ENCODE results near the gene MFN2.

MFN2 gene

GRCh38 chr1:11940260-11940921, 39.9 kb upstream of the MFN2 start:
- Histone ChIP-seq H3K4me1 (ENCODE audit: insufficient read depth, low read length) (no peaks in the 10 kb centered on the region; the same call in 1 of the 2 replicates), H3K79me2 (ENCODE audit: insufficient read depth, low read length) (no peaks in the 10 kb centered on the region)

GRCh38 chr1:11942280-11942679, 38.0 kb upstream of the MFN2 start:
- no peak for TF ChIP-seq CTCF (IDR thresholded peaks at IDR 0.05; ENCODE audit: borderline replicate concordance, extremely low read depth, low read length, poor library complexity, severe bottlenecking)
- TF ChIP-seq EZH2 (IDR thresholded peaks at IDR 0.05; ENCODE audit: borderline replicate concordance, low read depth, low read length, severe bottlenecking) = no peak

More at GRCh38 chr1:11940260-11940921, 39.9 kb upstream of the MFN2 start:
- ATAC-seq (ENCODE audit: insufficient read depth, low read depth) (no peak), DNase-seq (no peak)
- Histone ChIP-seq H2AFZ (ENCODE audit: low read depth, low read length) (no peak overlapping the region), H3K27me3 (ENCODE audit: insufficient read depth, low read length, poor library complexity) (no peaks in the 10 kb centered on the region), H3K4me3 (ENCODE audit: low read depth in 1 of 2, low read length in 2 of 2) (no peak overlapping the region), H3K9ac (ENCODE audit: low read depth, low read length) (no peak overlapping the region), H3K9me3 (ENCODE audit: insufficient read depth, low read length, severe bottlenecking) (no peaks in the 10 kb centered on the region), H3K27ac (ENCODE audit: low read length) (no peak overlapping the region), H3K36me3 (ENCODE audit: insufficient read depth, low read length) (no peaks in the 10 kb centered on the region), H3K4me2 (ENCODE audit: insufficient read depth, low read length) (no peak overlapping the region), H4K20me1 (ENCODE audit: insufficient read depth, low read length) (no peaks in the 10 kb centered on the region)
- no peak for TF ChIP-seq EZH2 (IDR thresholded peaks at IDR 0.05; ENCODE audit: borderline replicate concordance, low read depth, low read length, severe bottlenecking)

GRCh38 chr1:11943619-11944018, 36.6 kb upstream of the MFN2 start:
- no peak overlapping the region for H3K27ac ChIP-seq (ENCODE audit: low read length)
- no peaks in the 10 kb centered on the region for H4K20me1 ChIP-seq (ENCODE audit: insufficient read depth, low read length)
- H3K4me2 ChIP-seq (ENCODE audit: insufficient read depth, low read length) = no peak overlapping the region
- no peaks in the 10 kb centered on the region for H3K79me2 ChIP-seq (ENCODE audit: insufficient read depth, low read length)
- H3K4me3 ChIP-seq (ENCODE audit: low read depth in 1 of 2, low read length in 2 of 2) = no peak overlapping the region
- H3K9ac ChIP-seq (ENCODE audit: low read depth, low read length) = no peak overlapping the region
- H3K9me3 ChIP-seq (ENCODE audit: insufficient read depth, low read length, severe bottlenecking) = no peaks in the 10 kb centered on the region
- no peak for DNase-seq
- no peaks in the 10 kb centered on the region for H3K27me3 ChIP-seq (ENCODE audit: insufficient read depth, low read length, poor library complexity)
- TF ChIP-seq CTCF (IDR thresholded peaks at IDR 0.05; ENCODE audit: borderline replicate concordance, extremely low read depth, low read length, poor library complexity, severe bottlenecking) = no peak
- H2AFZ ChIP-seq (ENCODE audit: low read depth, low read length) = no peak overlapping the region
- no peaks in the 10 kb centered on the region for H3K4me1 ChIP-seq (ENCODE audit: insufficient read depth, low read length)
- ATAC-seq (ENCODE audit: insufficient read depth, low read depth) = no peak
- H3K36me3 ChIP-seq (ENCODE audit: insufficient read depth, low read length) = no peaks in the 10 kb centered on the region

More at GRCh38 chr1:11942280-11942679, 38.0 kb upstream of the MFN2 start:
- no peaks in the 10 kb centered on the region for H3K79me2 ChIP-seq (ENCODE audit: insufficient read depth, low read length)
- DNase-seq = no peak
- H3K27me3 ChIP-seq (ENCODE audit: insufficient read depth, low read length, poor library complexity) = no peaks in the 10 kb centered on the region
- no peaks in the 10 kb centered on the region for H3K9me3 ChIP-seq (ENCODE audit: insufficient read depth, low read length, severe bottlenecking)
- no peak for ATAC-seq (ENCODE audit: insufficient read depth, low read depth)
- no peaks in the 10 kb centered on the region for H3K4me1 ChIP-seq (ENCODE audit: insufficient read depth, low read length)
- H3K27ac ChIP-seq (ENCODE audit: low read length) = no peak overlapping the region
- H3K9ac ChIP-seq (ENCODE audit: low read depth, low read length) = no peak overlapping the region
- H2AFZ ChIP-seq (ENCODE audit: low read depth, low read length) = no peak overlapping the region
- no peak overlapping the region for H3K4me2 ChIP-seq (ENCODE audit: insufficient read depth, low read length)
- no peak overlapping the region for H3K4me3 ChIP-seq (ENCODE audit: low read depth in 1 of 2, low read length in 2 of 2)
- no peaks in the 10 kb centered on the region for H4K20me1 ChIP-seq (ENCODE audit: insufficient read depth, low read length)
- H3K36me3 ChIP-seq (ENCODE audit: insufficient read depth, low read length) = no peaks in the 10 kb centered on the region

GRCh38 chr1:11944358-11944931, 35.8 kb upstream of the MFN2 start:
- Histone ChIP-seq H3K4me1 (ENCODE audit: insufficient read depth, low read length) (no peaks in the 10 kb centered on the region), H3K4me2 (ENCODE audit: insufficient read depth, low read length) (no peak overlapping the region), H4K20me1 (ENCODE audit: insufficient read depth, low read length) (no peaks in the 10 kb centered on the region), H3K36me3 (ENCODE audit: insufficient read depth, low read length) (no peaks in the 10 kb centered on the region), H3K9ac (ENCODE audit: low read depth, low read length) (no peak overlapping the region), H3K27ac (ENCODE audit: low read length) (no peak overlapping the region), H2AFZ (ENCODE audit: low read depth, low read length) (no peak overlapping the region), H3K9me3 (ENCODE audit: insufficient read depth, low read length, severe bottlenecking) (no peaks in the 10 kb centered on the region), H3K27me3 (ENCODE audit: insufficient read depth, low read length, poor library complexity) (no peaks in the 10 kb centered on the region), H3K79me2 (ENCODE audit: insufficient read depth, low read length) (no peaks in the 10 kb centered on the region), H3K4me3 (ENCODE audit: low read depth in 1 of 2, low read length in 2 of 2) (no peak overlapping the region)
- ATAC-seq (ENCODE audit: insufficient read depth, low read depth) (no peak), DNase-seq (no peak)
- TF ChIP-seq EZH2 (IDR thresholded peaks at IDR 0.05; ENCODE audit: borderline replicate concordance, low read depth, low read length, severe bottlenecking) (no peak), CTCF (IDR thresholded peaks at IDR 0.05; ENCODE audit: borderline replicate concordance, extremely low read depth, low read length, poor library complexity, severe bottlenecking) (no peak)
